ENCODE data around the gene NOC2L. TPM values are rescaled to one million over a fixed set of nuclear protein-coding genes. Genes with fewer than 3 reads are reported as not detected.

Gene NOC2L
- total RNA-seq, 4 donors from 2014 or later = 21.8 to 58.8 (median 37.5) TPM

- TF ChIP-seq POLR2A (IDR thresholded peaks at IDR 0.05) (no peak), CTCF (IDR thresholded peaks at IDR 0.05) (no peak)
- Histone ChIP-seq H3K9me3 (no peaks in the 10 kb centered on the region), H3K4me1 (peaks cover 0 to 28% of the 10 kb centered on the region in 2 donors), H3K27ac (peak overlapping the region in 1 of 2 donors; percentile 85), H3K4me3 (no peak overlapping the region), H3K27me3 (no peaks in the 10 kb centered on the region), H3K36me3 (no peaks in the 10 kb centered on the region)
- no peak for DNase-seq
- intact Hi-C loops (cut with DNase I; ENCODE audit: low total_unique reads) = no loop called here
Measured at GRCh38 chr1:945688-946556, 13.1 kb downstream of the NOC2L start.

DNA sequence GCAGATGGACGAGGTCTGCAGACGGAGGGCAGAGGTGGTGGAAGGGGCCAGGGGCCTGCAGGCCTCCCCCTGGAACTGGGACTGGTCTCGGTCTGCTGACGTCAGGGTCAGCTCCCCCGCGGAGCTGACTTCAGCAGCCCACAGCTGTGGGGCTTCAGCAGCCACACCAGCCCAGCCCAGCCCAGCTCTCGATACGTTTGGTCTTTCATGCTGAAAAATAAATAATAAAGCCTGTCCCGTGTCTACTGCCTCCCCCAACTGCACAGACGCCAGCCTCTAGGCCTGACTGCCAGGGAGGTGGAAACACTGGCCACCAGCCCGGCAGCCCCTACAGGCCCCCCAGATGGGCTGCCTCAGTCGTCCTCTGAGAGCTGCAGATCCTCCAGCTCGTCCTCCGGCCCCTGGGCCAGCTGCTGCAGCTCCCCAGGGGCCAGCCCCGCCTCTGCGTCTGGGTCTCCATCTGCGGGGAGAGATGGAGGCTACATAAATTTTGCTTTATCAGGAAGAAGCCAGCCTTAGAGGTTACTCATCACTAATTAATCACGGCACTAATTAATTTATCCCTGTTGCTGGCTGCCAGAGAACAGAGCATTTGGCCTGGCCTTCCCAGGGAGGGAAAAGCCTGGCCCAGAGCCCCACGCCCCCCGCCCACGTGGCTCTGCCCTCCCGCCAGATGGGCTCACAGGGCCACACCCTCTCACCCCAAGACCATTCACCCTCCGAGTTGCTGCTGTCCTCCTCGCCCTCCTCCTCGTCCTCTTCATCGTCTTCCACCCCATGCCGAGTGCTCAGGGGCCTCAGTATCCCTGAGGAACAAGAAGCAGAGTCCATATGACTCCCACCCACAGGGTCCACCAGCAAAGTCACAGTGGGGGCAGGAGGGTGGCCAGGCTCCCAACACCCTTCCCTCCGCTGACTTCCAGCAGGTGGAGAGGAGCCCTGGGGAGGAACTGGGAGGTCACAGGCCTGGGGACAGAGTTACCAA, 14.4 kb downstream of the NOC2L start:
- DNase-seq = peak; percentile 83 to 92
- Histone ChIP-seq H3K27ac (peak overlapping the region; percentile 34 to 85), H3K27me3 (no peaks in the 10 kb centered on the region), H3K4me3 (peak overlapping the region in 1 of 2 donors; percentile 31), H3K9me3 (no peaks in the 10 kb centered on the region), H3K4me1 (peaks cover 0 to 39% of the 10 kb centered on the region in 2 donors), H3K36me3 (no peaks in the 10 kb centered on the region)
- intact Hi-C loops (cut with DNase I; ENCODE audit: low total_unique reads) = no loop called here
- TF ChIP-seq POLR2A (IDR thresholded peaks at IDR 0.05) (no peak), CTCF (IDR thresholded peaks at IDR 0.05) (no peak)

DNA sequence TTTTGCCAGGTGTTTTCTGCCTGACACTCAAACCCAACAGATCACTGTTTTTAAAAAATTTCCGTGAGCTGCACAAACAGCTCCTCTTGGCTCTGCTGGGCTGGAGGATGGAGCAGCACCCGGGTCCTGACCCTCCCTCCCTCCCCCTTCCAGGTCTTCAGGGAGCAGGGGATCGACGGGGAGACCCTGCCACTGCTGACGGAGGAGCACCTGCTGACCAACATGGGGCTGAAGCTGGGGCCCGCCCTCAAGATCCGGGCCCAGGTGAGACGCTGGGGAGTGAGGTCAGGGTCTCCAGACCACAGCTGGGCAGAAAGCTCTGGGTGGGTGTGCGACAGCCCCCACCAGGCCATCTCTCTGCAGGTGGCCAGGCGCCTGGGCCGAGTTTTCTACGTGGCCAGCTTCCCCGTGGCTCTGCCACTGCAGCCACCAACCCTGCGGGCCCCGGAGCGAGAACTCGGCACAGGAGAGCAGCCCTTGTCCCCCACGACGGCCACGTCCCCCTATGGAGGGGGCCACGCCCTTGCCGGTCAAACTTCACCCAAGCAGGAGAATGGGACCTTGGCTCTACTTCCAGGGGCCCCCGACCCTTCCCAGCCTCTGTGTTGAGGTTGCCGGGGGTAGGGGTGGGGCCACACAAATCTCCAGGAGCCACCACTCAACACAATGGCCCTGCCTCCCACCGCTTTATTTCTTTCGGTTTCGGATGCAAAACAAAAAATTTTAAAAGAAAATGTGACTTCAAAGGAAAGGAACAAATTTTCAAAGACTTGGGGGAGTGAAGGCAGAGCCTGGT, 15.3 kb downstream of the NOC2L start:
- no peaks in the 10 kb centered on the region for H3K36me3 ChIP-seq

More for the DNA sequence above, 15.3 kb downstream of the NOC2L start:
- no peak for TF ChIP-seq POLR2A (IDR thresholded peaks at IDR 0.05)
- no peak for TF ChIP-seq CTCF (IDR thresholded peaks at IDR 0.05)
- Histone ChIP-seq H3K4me3 (peak overlapping the region in 1 of 2 donors; percentile 31), H3K27me3 (no peaks in the 10 kb centered on the region), H3K9me3 (no peaks in the 10 kb centered on the region), H3K27ac (peak overlapping the region; percentile 34 to 85), H3K4me1 (peaks cover 0 to 39% of the 10 kb centered on the region in 2 donors)
- peak in 1 of 2 donors; percentile 60 for DNase-seq
- intact Hi-C loops (cut with DNase I; ENCODE audit: low total_unique reads) = no loop called here
